Ascending aorta (tissue), 2 donors: ENCODE data around the gene PTPRO. TPM values are rescaled to one million over a fixed set of nuclear protein-coding genes. Genes with fewer than 3 reads are reported as not detected.

Experiments
- DNase-seq, 2 donors: peaks; one replicate each; pipeline ENCODE4 v3.0.0-alpha.2; 2019; ENCODE audit warnings: low spot score in 2 of 2
- H3K27ac ChIP-seq, 2 donors: fragments of 200-600 bp; sonication (generic); one replicate each; pipeline ENCODE4 v1.5.1; 2016 to 2017; ENCODE audit warnings: mild to moderate bottlenecking in 1 of 2
- H3K27me3 ChIP-seq: fragments of 200-600 bp; sonication (generic); one replicate; pipeline ENCODE4 v1.5.1; 2017
- H3K36me3 ChIP-seq, 2 donors: fragments of 200-600 bp; sonication (generic); one replicate each; pipeline ENCODE4 v1.5.1; 2016
- H3K4me1 ChIP-seq, 2 donors: fragments of 200-600 bp; sonication (generic); one replicate each; pipeline ENCODE4 v1.5.1; 2016 to 2017; ENCODE audit warnings: mild to moderate bottlenecking in 1 of 2
- H3K4me3 ChIP-seq, 2 donors: fragments of 200-600 bp; sonication (generic); one replicate each; pipeline ENCODE4 v1.5.1; 2016 to 2017; ENCODE audit warnings: mild to moderate bottlenecking in 1 of 2
- H3K9me3 ChIP-seq, 2 donors: fragments of 200-600 bp; sonication (generic); one replicate each; pipeline ENCODE4 v1.5.1; 2016
- CTCF ChIP-seq, 3 experiments: fragments of 200-600 bp in 2 of 3; fragments of 450-650 bp in 1 of 3; sonication (generic) in 2 of 3; IDR thresholded peaks; one replicate each; pipeline ENCODE4 v1.5.1; 2016 to 2019; ENCODE audit warnings: antibody characterized with exemption in 3 of 3, mild to moderate bottlenecking in 1 of 3, moderate library complexity in 1 of 3
- intact Hi-C: fragments of 100-400 bp; cut with DNase I; formaldehyde crosslinking; loops from one replicate; pipeline ENCODE4 v1.15.1; 2023
- total RNA-seq: library from RNA; depleted of rRNA; stranded (reverse); fragments of >200 nt; gene quantifications from one replicate; pipeline ENCODE4 v1.1.0, GENCODE V29; 2016

PTPRO gene
- total RNA-seq, 1 donor from 2014 or later, result 0.11 TPM

GRCh38 chr12:15547691-15548090 is 225.4 kb downstream of the PTPRO start:
- Histone ChIP-seq H3K4me3 (peak overlapping the region in 1 of 2 donors; percentile 51), H3K27ac (peak overlapping the region in 1 of 2 donors; percentile 87), H3K9me3 (no peaks in the 10 kb centered on the region), H3K27me3 (no peaks in the 10 kb centered on the region), H3K4me1 (peaks cover 7 to 32% of the 10 kb centered on the region in 2 donors), H3K36me3 (no peaks in the 10 kb centered on the region)
- intact Hi-C loops, result loop anchor here (2.0 kb wide), 1 partner anchor 15 kb away; no protein-coding TSS in a partner anchor
- no peak for TF ChIP-seq CTCF (IDR thresholded peaks at IDR 0.05)
- no peak for DNase-seq

- Histone ChIP-seq H3K36me3 (no peaks in the 10 kb centered on the region), H3K9me3 (no peaks in the 10 kb centered on the region), H3K27me3 (no peaks in the 10 kb centered on the region), H3K27ac (no peak overlapping the region), H3K4me3 (no peak overlapping the region), H3K4me1 (peaks cover 0 to 10% of the 10 kb centered on the region in 2 donors)
- TF ChIP-seq CTCF (IDR thresholded peaks at IDR 0.05), result no peak
- intact Hi-C loops, result no loop called here
- no peak for DNase-seq
These were observed 228.5 kb downstream of the PTPRO start for GRCh38 chr12:15550793-15551192.

GRCh38 chr12:15555446-15555845 is 233.1 kb downstream of the PTPRO start:
- intact Hi-C loops, result no loop called here
- Histone ChIP-seq H3K4me3 (no peak overlapping the region), H3K9me3 (no peaks in the 10 kb centered on the region), H3K4me1 (peaks cover 0 to 35% of the 10 kb centered on the region in 2 donors), H3K27ac (peak overlapping the region; percentile 75 to 76), H3K27me3 (no peaks in the 10 kb centered on the region), H3K36me3 (no peaks in the 10 kb centered on the region)
- TF ChIP-seq CTCF (IDR thresholded peaks at IDR 0.05), result no peak
- DNase-seq, result no peak

GRCh38 chr12:15556411-15557102 is 234.2 kb downstream of the PTPRO start:
- H3K9me3 ChIP-seq, result no peaks in the 10 kb centered on the region
- no peaks in the 10 kb centered on the region for H3K36me3 ChIP-seq
- peaks cover 0 to 38% of the 10 kb centered on the region in 2 donors for H3K4me1 ChIP-seq
- intact Hi-C loops, result no loop called here
- H3K4me3 ChIP-seq, result no peak overlapping the region
- H3K27ac ChIP-seq, result peak overlapping the region; percentile 75 to 76
- H3K27me3 ChIP-seq, result no peaks in the 10 kb centered on the region
- no peak for DNase-seq
- TF ChIP-seq CTCF (IDR thresholded peaks at IDR 0.05), result no peak

- H3K36me3 ChIP-seq, result no peaks in the 10 kb centered on the region
- H3K4me1 ChIP-seq, result peaks cover 2 to 55% of the 10 kb centered on the region in 2 donors
- DNase-seq, result peak in 1 of 2 donors; percentile 71
- no peaks in the 10 kb centered on the region for H3K27me3 ChIP-seq
- no peak overlapping the region for H3K4me3 ChIP-seq
- peak overlapping the region; percentile 75 to 76 for H3K27ac ChIP-seq
- H3K9me3 ChIP-seq, result no peaks in the 10 kb centered on the region
- intact Hi-C loops, result no loop called here
- no peak for TF ChIP-seq CTCF (IDR thresholded peaks at IDR 0.05)
These were observed 236.7 kb downstream of the PTPRO start for GRCh38 chr12:15558915-15559528.
